Left lobe of liver (tissue), 2 donors: ENCODE measurements around the gene ICA1L. TPM values are rescaled to one million over a fixed set of nuclear protein-coding genes. Genes with fewer than 3 reads are reported as not detected.

ENCODE experiments used
- ATAC-seq: fragments of 200-7000 bp; cut with Tn5 transposase; one replicate; pipeline ENCODE4 v1.9.1; 2020; ENCODE audit warnings: mild to moderate bottlenecking, moderate library complexity
- DNase-seq: peaks from one replicate; pipeline ENCODE4 v3.0.0-alpha.2; 2020; ENCODE audit warnings: low spot score
- total RNA-seq: library from RNA; stranded (reverse); gene quantifications from one replicate; pipeline ENCODE4 v1.2.1, GENCODE V29; 2021
- donor health status: DM: no; HTN: no; CAD: no; lungs with moderate emphysema.
- donor health status: DM: no; HTN: yes; CAD: no.

ICA1L gene
- total RNA-seq, 1 donor from 2014 or later, result 0.63 TPM

- DNase-seq, result no peak
- no peak for ATAC-seq
These were observed 120.7 kb downstream of the ICA1L start for GRCh38 chr2:202750763-202751427.

GRCh38 chr2:202749477-202749876, 122.1 kb downstream of the ICA1L start:
- DNase-seq, result no peak
- no peak for ATAC-seq

- DNase-seq (no peak), ATAC-seq (no peak)
These were observed 128.0 kb downstream of the ICA1L start for GRCh38 chr2:202743613-202744012.

- DNase-seq, result no peak
These were observed 134.7 kb downstream of the ICA1L start for GRCh38 chr2:202736826-202737225.

GRCh38 chr2:202726070-202726469, 145.5 kb downstream of the ICA1L start:
- DNase-seq (no peak), ATAC-seq (no peak)

More at GRCh38 chr2:202736826-202737225, 134.7 kb downstream of the ICA1L start:
- ATAC-seq, result no peak

GRCh38 chr2:202723746-202724145, 147.8 kb downstream of the ICA1L start:
- DNase-seq (no peak), ATAC-seq (no peak)

Other genes starting within 250 kb of the ICA1L start
- 2.3 TPM for gene FAM117B, start 236.8 kb downstream of the ICA1L start, total RNA-seq
- 19.3 TPM for gene WDR12, start 39.9 kb upstream of the ICA1L start, total RNA-seq
- 3.6 TPM for gene CARF, start 40.5 kb upstream of the ICA1L start, total RNA-seq
- gene NBEAL1, start 143.1 kb upstream of the ICA1L start, total RNA-seq, result 19.9 TPM